ENCODE data around the gene CD109.
"Not testable (repeated sequence)": the region's sequence is repeated elsewhere in the genome, so short reads cannot be mapped to it uniquely, and the experiment has no call there.

CD109 gene

GRCh38 chr6:73704260-73704659, 8.3 kb downstream of the CD109 start:
- Histone ChIP-seq H3K27ac (peak overlapping the region in 1 of 2 donors; percentile 11), H3K4me3 (no peak overlapping the region)
- no peak for TF ChIP-seq CTCF (IDR thresholded peaks at IDR 0.05)
- no peak for DNase-seq (ENCODE audit: low spot score)

- H3K4me3 ChIP-seq = no peak overlapping the region
- TF ChIP-seq CTCF (IDR thresholded peaks at IDR 0.05) = no peak
- peak overlapping the region in 1 of 2 donors; percentile 11 for H3K27ac ChIP-seq
- DNase-seq (ENCODE audit: low spot score) = no peak
These were observed 8.8 kb downstream of the CD109 start for GRCh38 chr6:73704798-73705197.

GRCh38 chr6:73706971-73707370, 11.0 kb downstream of the CD109 start:
- Histone ChIP-seq H3K27ac (no peak overlapping the region), H3K4me3 (no peak overlapping the region)
- DNase-seq (ENCODE audit: low spot score) = no peak
- TF ChIP-seq CTCF (IDR thresholded peaks at IDR 0.05) = no peak

- no peak for TF ChIP-seq CTCF (IDR thresholded peaks at IDR 0.05)
- H3K27ac ChIP-seq = no peak overlapping the region
These were observed 14.5 kb downstream of the CD109 start for GRCh38 chr6:73710470-73710869.

GRCh38 chr6:73710948-73711347, 14.9 kb downstream of the CD109 start:
- TF ChIP-seq CTCF (IDR thresholded peaks at IDR 0.05) = no peak

More at GRCh38 chr6:73710470-73710869, 14.5 kb downstream of the CD109 start:
- no peak overlapping the region for H3K4me3 ChIP-seq
- no peak for DNase-seq (ENCODE audit: low spot score)

GRCh38 chr6:73712535-73713173, 16.7 kb downstream of the CD109 start:
- TF ChIP-seq CTCF (IDR thresholded peaks at IDR 0.05) = no peak
- DNase-seq (ENCODE audit: low spot score) = no peak
- Histone ChIP-seq H3K4me3 (no peak overlapping the region), H3K27ac (no peak overlapping the region)

More at GRCh38 chr6:73710948-73711347, 14.9 kb downstream of the CD109 start:
- Histone ChIP-seq H3K27ac (no peak overlapping the region), H3K4me3 (no peak overlapping the region)
- DNase-seq (ENCODE audit: low spot score) = no peak

- peak overlapping the region in 1 of 2 donors; percentile 37 for H3K27ac ChIP-seq
- DNase-seq (ENCODE audit: low spot score) = no peak
- no peak for TF ChIP-seq CTCF (IDR thresholded peaks at IDR 0.05)
These were observed 17.6 kb downstream of the CD109 start for GRCh38 chr6:73713426-73714147.

GRCh38 chr6:73715111-73715508, 19.1 kb downstream of the CD109 start:
- H3K4me3 ChIP-seq; DNase-seq (ENCODE audit: low spot score); H3K27ac ChIP-seq: not testable (repeated sequence)

More at GRCh38 chr6:73713426-73714147, 17.6 kb downstream of the CD109 start:
- H3K4me3 ChIP-seq = no peak overlapping the region
